GM12874 (cell line): ENCODE results near the gene JCHAIN.

ENCODE experiments used
- TF ChIP-seq, protein P1 (sequence below): IDR thresholded peaks from 2 replicates; pipeline ENCODE4 v1.5.1; 2011; ENCODE audit warnings: low read depth, mild to moderate bottlenecking, control low read depth, low read length, moderate library complexity; ENCODE audit not compliant: insufficient read depth

The JCHAIN gene

GRCh38 chr4:70624226-70624793, 42.0 kb downstream of the JCHAIN start:
- TF ChIP-seq, protein P1, sequence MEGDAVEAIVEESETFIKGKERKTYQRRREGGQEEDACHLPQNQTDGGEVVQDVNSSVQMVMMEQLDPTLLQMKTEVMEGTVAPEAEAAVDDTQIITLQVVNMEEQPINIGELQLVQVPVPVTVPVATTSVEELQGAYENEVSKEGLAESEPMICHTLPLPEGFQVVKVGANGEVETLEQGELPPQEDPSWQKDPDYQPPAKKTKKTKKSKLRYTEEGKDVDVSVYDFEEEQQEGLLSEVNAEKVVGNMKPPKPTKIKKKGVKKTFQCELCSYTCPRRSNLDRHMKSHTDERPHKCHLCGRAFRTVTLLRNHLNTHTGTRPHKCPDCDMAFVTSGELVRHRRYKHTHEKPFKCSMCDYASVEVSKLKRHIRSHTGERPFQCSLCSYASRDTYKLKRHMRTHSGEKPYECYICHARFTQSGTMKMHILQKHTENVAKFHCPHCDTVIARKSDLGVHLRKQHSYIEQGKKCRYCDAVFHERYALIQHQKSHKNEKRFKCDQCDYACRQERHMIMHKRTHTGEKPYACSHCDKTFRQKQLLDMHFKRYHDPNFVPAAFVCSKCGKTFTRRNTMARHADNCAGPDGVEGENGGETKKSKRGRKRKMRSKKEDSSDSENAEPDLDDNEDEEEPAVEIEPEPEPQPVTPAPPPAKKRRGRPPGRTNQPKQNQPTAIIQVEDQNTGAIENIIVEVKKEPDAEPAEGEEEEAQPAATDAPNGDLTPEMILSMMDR: no peak

DNA sequence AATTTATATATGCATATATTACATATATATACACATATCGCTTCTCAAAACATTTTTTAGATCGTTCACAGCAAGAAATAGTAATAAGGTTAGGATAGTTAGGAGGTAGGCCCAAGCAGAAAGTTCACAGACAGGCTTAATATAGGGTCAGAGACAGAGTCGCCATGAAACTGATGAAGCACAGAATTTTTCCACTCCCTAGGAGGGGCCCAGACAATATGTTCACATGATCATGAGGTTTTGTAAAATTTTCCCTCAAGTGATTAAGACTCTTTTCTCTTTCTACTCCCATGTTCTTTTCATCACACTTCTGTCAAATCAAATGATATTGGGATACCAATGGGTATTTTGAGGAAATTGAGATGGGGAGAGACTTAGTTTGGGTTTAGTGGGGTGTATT, 43.0 kb downstream of the JCHAIN start:
- TF ChIP-seq, protein P1: no peak

- TF ChIP-seq, protein P1: no peak
These were observed 46.5 kb downstream of the JCHAIN start for GRCh38 chr4:70619778-70620177.

DNA sequence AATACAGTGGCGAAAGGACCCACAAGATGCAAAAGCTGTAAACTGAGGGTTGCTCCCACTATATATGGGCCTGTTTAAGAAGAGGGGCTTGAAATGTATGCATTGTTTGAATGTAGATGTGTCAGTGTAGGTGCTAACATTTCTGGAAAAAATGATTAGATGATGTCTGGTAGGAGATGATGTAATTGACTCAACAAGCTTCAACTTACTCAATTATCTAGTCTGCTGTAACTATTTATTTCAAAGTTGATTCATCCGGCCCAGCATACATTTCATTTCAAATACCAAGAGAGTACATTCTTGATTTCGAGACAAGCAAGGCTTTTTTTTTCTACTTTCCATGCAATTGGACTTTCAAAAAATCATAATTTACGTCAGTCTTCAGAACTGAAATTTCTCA, 47.0 kb downstream of the JCHAIN start:
- TF ChIP-seq, protein P1: no peak

DNA sequence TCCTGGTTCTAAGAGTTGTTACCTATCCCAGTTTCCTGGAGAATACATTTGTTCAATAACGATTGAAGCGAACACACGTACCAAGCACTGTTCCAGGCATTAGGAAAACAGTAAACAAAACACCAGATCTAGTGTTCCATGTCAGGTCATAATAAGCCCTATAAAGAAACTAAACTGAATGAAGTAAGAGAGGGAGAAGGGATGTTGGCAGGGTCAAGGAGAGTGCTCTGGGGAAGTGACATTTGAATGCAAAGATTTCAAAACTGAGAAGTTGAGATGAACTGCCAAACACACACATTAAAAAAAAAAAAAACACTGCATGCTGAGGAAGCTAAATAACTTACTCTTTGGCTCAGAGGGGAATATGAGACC, 52.1 kb downstream of the JCHAIN start:
- TF ChIP-seq, protein P1: no peak

DNA sequence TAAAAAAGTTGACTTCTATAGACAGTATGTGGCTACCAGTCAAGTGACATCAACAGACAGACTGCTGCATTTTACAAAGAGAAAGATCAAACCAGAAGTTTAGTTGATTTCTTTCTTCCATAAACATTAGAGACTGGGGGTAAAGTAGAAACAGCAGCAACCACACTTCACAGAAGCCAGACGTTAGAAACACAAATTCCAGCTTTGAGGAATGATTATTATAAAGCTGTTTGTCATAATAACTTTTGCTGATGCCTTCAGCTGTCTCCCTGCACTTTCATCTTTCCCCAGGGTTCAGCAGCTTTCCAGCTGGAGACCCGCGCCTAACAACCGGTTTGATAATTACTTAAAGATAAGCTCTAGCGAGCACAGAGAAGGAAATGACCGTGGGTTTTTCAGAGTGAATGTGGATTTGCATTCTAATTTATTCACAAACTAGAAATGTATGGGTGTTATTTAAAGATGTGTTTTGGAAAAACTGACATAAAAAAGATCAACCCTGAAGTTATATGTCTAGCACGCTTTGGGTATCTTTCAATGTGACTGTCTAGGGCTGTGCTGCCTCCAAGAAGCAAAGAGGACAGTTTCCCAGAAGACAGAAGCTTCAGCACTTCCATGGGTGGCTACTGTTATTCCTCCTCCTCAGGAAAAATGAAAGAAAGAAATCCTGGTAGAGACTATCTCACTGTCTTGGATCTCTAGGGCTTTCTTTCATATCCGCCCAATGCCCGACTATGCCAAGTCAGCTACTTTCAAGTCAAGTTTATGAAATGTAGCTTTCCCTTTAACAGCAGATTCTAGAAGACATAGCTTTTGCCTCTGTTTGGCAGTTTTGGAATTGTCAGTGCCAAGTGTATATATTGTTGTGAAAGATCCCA, 52.8 kb downstream of the JCHAIN start:
- TF ChIP-seq, protein P1: no peak

DNA sequence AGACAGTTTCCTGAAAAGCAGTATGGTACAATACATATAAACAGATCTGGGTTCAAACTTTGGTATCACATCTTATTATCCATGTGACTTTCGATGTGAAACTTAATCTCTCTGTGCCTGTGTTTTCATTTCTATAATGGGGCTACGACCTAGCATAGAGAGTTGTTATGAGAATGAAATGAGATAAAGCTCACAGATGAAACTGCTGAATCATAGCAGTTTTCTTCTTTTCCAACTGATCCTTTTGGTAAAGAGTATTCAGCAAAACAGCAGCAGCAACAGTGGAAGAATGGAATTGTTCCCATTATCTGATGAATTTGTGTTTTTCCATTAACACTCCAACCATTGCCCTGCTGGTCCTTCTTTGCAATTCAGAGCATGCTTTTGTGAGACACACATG, 58.0 kb downstream of the JCHAIN start:
- TF ChIP-seq, protein P1: no peak
